ENCODE data around the gene FBXL7. TPM values are rescaled to one million over a fixed set of nuclear protein-coding genes. Genes with fewer than 3 reads are reported as not detected.

Gene FBXL7
- total and polyA plus RNA-seq, 3 experiments from 2014 or later = not detected

DNA sequence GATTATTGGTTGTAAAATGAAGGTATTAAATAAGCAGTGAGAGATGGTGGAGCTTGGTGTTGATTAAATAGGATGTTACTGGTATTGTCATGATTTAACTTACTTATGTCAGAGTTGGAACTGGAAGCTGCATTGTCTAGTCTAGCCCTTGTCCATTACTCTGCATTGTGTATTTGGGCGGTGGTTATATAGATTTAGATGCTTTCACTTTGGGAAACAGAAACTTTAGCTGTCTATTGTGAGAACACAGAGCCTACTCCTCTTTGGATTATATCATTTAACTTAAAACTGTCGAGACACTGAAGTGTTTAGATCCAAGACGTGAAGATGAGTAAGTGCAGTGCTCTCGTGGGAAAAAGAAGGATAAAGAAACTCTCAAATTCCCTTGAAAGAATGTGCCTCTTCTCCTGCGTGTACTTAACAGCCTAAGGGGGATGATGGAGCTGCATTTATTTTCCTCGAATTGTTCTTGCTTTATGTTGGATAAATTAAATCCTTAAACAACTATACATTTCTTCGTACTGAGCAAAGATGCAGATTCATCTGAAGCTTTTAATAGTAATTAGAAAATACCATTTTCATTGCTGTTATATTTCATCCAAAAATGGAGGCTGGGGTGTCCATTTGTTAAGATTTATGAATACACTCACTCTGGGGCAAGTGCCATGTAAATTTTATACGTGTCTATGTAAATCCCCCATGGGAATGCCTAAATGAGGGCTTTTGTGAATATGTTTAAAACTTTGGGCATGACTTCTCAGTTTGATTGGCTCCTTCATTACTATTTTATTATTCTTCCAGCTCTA lies 21.6 kb downstream of the FBXL7 start:
- DNase-seq = no peak
- H3K36me3 ChIP-seq (ENCODE audit: insufficient read depth, low read length) = no peaks in the 10 kb centered on the region
- no peak overlapping the region for H3K4me3 Mint-ChIP-seq
- peaks cover 3 to 15% (median 6%) of the 10 kb centered on the region in 5 donors for H3K9me3 Mint-ChIP-seq
- H3K4me1 ChIP-seq (ENCODE audit: insufficient read depth, low read length) = no peaks in the 10 kb centered on the region
- ChIA-PET CTCF (no interaction called here), POLR2A (no interaction called here)
- no peaks in the 10 kb centered on the region for H3K4me1 Mint-ChIP-seq
- no peak overlapping the region for H3K27ac Mint-ChIP-seq
- H3K27ac ChIP-seq (ENCODE audit: low read depth, low read length) = no peak overlapping the region
- H3K9me3 ChIP-seq (ENCODE audit: low read length) = no peaks in the 10 kb centered on the region
- no peaks in the 10 kb centered on the region for H3K27me3 Mint-ChIP-seq
- H3K4me3 ChIP-seq (ENCODE audit: low read length) = no peak overlapping the region
- H3K27me3 ChIP-seq (ENCODE audit: insufficient read depth, low read length, poor library complexity, severe bottlenecking) = no peaks in the 10 kb centered on the region
- H3K36me3 Mint-ChIP-seq = no peaks in the 10 kb centered on the region

DNA sequence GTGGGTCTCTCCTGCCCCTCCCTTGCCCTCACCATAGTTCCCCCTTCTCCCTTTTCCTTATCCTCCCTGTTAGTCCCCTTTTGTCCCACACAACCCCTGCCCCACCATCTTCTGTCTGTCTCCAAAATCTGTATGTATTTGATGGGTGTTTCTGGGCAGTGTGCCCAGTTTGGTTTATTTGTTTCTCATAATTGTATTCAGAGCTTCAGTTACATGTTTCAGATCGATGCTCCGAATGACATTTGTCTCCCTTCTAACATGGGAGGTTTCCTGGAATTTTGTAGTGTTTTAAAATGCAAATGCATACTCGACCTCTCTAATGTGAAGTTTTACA lies 22.2 kb downstream of the FBXL7 start:
- no peak for DNase-seq
- H3K27me3 Mint-ChIP-seq = no peaks in the 10 kb centered on the region
- no peaks in the 10 kb centered on the region for H3K4me1 ChIP-seq (ENCODE audit: insufficient read depth, low read length)
- H3K27me3 ChIP-seq (ENCODE audit: insufficient read depth, low read length, poor library complexity, severe bottlenecking) = no peaks in the 10 kb centered on the region
- no peak overlapping the region for H3K27ac ChIP-seq (ENCODE audit: low read depth, low read length)
- H3K36me3 Mint-ChIP-seq = no peaks in the 10 kb centered on the region
- ChIA-PET POLR2A (no interaction called here), CTCF (no interaction called here)
- H3K4me3 Mint-ChIP-seq = no peak overlapping the region
- no peaks in the 10 kb centered on the region for H3K36me3 ChIP-seq (ENCODE audit: insufficient read depth, low read length)
- no peak overlapping the region for H3K4me3 ChIP-seq (ENCODE audit: low read length)
- peaks cover 3 to 15% (median 6%) of the 10 kb centered on the region in 5 donors for H3K9me3 Mint-ChIP-seq
- no peaks in the 10 kb centered on the region for H3K9me3 ChIP-seq (ENCODE audit: low read length)
- H3K27ac Mint-ChIP-seq = no peak overlapping the region
- no peaks in the 10 kb centered on the region for H3K4me1 Mint-ChIP-seq

DNA sequence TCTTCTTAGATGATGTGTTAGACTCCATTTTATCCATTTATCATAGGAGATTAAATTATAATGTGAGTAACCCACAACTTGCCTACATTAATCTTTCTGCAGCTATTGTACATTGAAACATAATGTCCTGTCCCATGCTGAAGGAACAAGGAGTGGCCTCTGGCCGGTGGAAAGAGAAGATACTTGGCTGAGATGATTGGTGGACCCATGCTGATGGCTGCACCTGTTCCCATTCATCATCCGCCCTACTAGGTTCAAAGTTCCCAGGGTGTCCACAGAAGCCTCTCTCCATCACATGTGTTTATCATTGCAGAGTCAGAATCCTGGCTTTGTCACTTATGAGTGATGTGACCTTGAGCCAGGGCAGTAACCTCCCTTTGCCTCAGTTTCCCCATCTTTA lies 24.7 kb downstream of the FBXL7 start:
- Histone ChIP-seq H3K9me3 (ENCODE audit: low read length) (no peaks in the 10 kb centered on the region), H3K4me3 (ENCODE audit: low read length) (no peak overlapping the region), H3K27me3 (ENCODE audit: insufficient read depth, low read length, poor library complexity, severe bottlenecking) (no peaks in the 10 kb centered on the region), H3K4me1 (ENCODE audit: insufficient read depth, low read length) (no peaks in the 10 kb centered on the region), H3K27ac (ENCODE audit: low read depth, low read length) (no peak overlapping the region), H3K36me3 (ENCODE audit: insufficient read depth, low read length) (no peaks in the 10 kb centered on the region)
- no peak overlapping the region for H3K4me3 Mint-ChIP-seq
- no peak for DNase-seq
- no peaks in the 10 kb centered on the region for H3K27me3 Mint-ChIP-seq
- no peak overlapping the region for H3K27ac Mint-ChIP-seq
- POLR2A ChIA-PET = no interaction called here
- no peaks in the 10 kb centered on the region for H3K4me1 Mint-ChIP-seq
- H3K9me3 Mint-ChIP-seq = peaks cover 0 to 6% (median 2%) of the 10 kb centered on the region in 5 donors
- CTCF ChIA-PET = no interaction called here
- no peaks in the 10 kb centered on the region for H3K36me3 Mint-ChIP-seq

DNA sequence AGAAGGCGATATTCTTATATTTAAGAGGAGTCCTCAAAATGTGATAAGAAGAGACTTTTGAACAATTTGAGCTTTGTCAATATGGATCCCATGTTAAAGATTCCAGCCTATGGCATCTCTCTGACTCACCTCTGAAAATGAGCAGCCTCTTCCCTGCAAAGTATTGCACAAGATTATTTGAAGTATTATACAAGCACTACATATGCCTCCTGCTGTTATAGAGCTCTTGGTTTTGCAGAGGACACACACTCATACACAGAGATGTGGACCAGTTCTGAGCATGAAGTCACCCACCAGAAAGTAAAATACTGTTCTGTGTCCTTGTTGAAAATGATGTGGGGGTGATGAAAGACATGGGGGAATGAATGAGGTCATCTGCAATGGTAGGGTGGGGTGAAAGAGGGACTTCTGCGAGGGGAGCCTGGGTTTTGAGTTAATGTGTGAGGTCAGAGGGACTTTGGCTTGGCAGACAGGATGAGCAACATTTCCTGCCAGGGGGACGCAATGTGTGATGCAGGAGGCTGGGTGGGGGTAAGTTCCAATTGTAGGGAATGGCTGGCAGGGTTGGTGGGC lies 25.8 kb downstream of the FBXL7 start:
- ChIA-PET CTCF (no interaction called here), POLR2A (no interaction called here)
- Histone ChIP-seq H3K27me3 (ENCODE audit: insufficient read depth, low read length, poor library complexity, severe bottlenecking) (no peaks in the 10 kb centered on the region), H3K4me1 (ENCODE audit: insufficient read depth, low read length) (no peaks in the 10 kb centered on the region), H3K9me3 (ENCODE audit: low read length) (no peaks in the 10 kb centered on the region), H3K4me3 (ENCODE audit: low read length) (no peak overlapping the region), H3K36me3 (ENCODE audit: insufficient read depth, low read length) (no peaks in the 10 kb centered on the region), H3K27ac (ENCODE audit: low read depth, low read length) (no peak overlapping the region)
- Mint-ChIP-seq H3K4me1 (no peaks in the 10 kb centered on the region), H3K36me3 (no peaks in the 10 kb centered on the region), H3K27ac (no peak overlapping the region), H3K27me3 (no peaks in the 10 kb centered on the region), H3K9me3 (peaks cover 0 to 5% (median 0%) of the 10 kb centered on the region in 5 donors), H3K4me3 (no peak overlapping the region)
- no peak for DNase-seq

DNA sequence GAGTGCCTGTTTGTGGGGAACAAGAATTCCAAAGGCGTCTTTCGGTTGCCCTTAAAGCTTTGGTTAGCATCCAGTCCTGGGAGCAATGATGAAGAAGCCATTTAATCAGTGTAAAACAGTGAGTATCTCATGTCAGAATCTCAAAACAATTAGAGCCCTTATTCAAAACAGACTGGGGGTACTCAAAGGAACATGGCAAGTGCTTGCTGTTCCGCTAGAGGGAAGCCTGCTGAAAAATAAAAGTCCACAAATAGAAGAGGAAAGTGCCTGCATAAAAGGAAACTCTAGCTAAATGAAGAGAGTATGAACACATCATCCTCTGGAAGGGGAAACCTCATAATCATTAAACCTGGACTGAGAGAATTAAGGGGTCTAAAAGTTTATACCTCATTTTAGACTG lies 26.4 kb downstream of the FBXL7 start:
- Mint-ChIP-seq H3K9me3 (peaks cover 0 to 4% (median 0%) of the 10 kb centered on the region in 5 donors), H3K27me3 (no peaks in the 10 kb centered on the region), H3K36me3 (no peaks in the 10 kb centered on the region), H3K4me1 (no peaks in the 10 kb centered on the region), H3K27ac (no peak overlapping the region), H3K4me3 (no peak overlapping the region)
- CTCF ChIA-PET = no interaction called here
- no peaks in the 10 kb centered on the region for H3K4me1 ChIP-seq (ENCODE audit: insufficient read depth, low read length)
- H3K4me3 ChIP-seq (ENCODE audit: low read length) = no peak overlapping the region
- no peaks in the 10 kb centered on the region for H3K36me3 ChIP-seq (ENCODE audit: insufficient read depth, low read length)
- H3K9me3 ChIP-seq (ENCODE audit: low read length) = no peaks in the 10 kb centered on the region
- no peaks in the 10 kb centered on the region for H3K27me3 ChIP-seq (ENCODE audit: insufficient read depth, low read length, poor library complexity, severe bottlenecking)
- H3K27ac ChIP-seq (ENCODE audit: low read depth, low read length) = no peak overlapping the region
- no peak for DNase-seq
- POLR2A ChIA-PET = no interaction called here

DNA sequence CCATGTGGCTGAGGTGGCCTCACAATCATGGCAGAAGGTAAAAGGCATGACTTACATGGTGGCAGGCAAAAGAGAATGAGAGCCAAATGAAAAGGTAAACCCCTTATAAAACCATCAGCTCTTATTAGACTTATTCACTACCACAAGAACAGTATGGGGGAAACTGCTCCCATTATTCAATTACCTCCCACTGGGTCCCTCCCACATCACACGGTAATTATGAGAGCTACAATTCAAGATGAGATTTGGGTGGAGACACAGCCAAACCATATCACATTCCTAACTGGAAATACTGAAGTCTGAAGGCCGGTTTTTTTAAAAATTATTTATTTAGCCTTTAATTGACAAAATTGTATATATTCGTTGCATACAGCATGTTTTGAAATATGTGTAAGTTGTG lies 28.5 kb downstream of the FBXL7 start:
- no peaks in the 10 kb centered on the region for H3K27me3 Mint-ChIP-seq
- ChIA-PET POLR2A (no interaction called here), CTCF (no interaction called here)
- H3K9me3 Mint-ChIP-seq = peaks cover 0 to 11% (median 5%) of the 10 kb centered on the region in 5 donors
- no peaks in the 10 kb centered on the region for H3K36me3 Mint-ChIP-seq
- Histone ChIP-seq H3K36me3 (ENCODE audit: insufficient read depth, low read length) (no peaks in the 10 kb centered on the region), H3K27ac (ENCODE audit: low read depth, low read length) (no peak overlapping the region), H3K4me1 (ENCODE audit: insufficient read depth, low read length) (no peaks in the 10 kb centered on the region), H3K4me3 (ENCODE audit: low read length) (no peak overlapping the region), H3K27me3 (ENCODE audit: insufficient read depth, low read length, poor library complexity, severe bottlenecking) (no peaks in the 10 kb centered on the region), H3K9me3 (ENCODE audit: low read length) (no peaks in the 10 kb centered on the region)
- H3K4me3 Mint-ChIP-seq = no peak overlapping the region
- no peak for DNase-seq
- H3K27ac Mint-ChIP-seq = no peak overlapping the region
- no peaks in the 10 kb centered on the region for H3K4me1 Mint-ChIP-seq

DNA sequence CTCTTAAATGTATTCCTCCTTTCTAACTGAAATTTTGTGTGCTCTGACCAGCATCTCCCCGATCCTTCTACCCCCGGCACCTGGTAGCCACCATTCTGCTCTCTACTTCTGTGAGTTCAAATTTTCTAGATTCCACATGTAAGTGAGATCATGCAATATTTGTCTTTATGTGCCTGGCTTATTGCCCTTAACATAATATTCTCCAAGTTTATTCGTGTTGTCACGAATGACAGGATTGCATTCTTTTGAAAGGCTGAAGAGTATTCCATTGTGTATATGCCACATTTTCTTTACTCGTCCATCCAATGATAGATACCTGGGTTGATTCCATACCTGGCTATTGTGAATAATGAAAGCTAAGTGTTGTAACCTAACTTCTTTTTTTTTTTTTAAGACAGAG lies 29.0 kb downstream of the FBXL7 start:
- Mint-ChIP-seq H3K9me3 (peaks cover 0 to 12% (median 5%) of the 10 kb centered on the region in 5 donors), H3K27ac (no peak overlapping the region), H3K27me3 (no peaks in the 10 kb centered on the region), H3K4me1 (no peaks in the 10 kb centered on the region), H3K4me3 (no peak overlapping the region), H3K36me3 (no peaks in the 10 kb centered on the region)
- Histone ChIP-seq H3K4me3 (ENCODE audit: low read length) (no peak overlapping the region), H3K27me3 (ENCODE audit: insufficient read depth, low read length, poor library complexity, severe bottlenecking) (no peaks in the 10 kb centered on the region), H3K9me3 (ENCODE audit: low read length) (no peaks in the 10 kb centered on the region), H3K4me1 (ENCODE audit: insufficient read depth, low read length) (no peaks in the 10 kb centered on the region), H3K36me3 (ENCODE audit: insufficient read depth, low read length) (no peaks in the 10 kb centered on the region), H3K27ac (ENCODE audit: low read depth, low read length) (no peak overlapping the region)
- ChIA-PET POLR2A (no interaction called here), CTCF (no interaction called here)
- no peak for DNase-seq

DNA sequence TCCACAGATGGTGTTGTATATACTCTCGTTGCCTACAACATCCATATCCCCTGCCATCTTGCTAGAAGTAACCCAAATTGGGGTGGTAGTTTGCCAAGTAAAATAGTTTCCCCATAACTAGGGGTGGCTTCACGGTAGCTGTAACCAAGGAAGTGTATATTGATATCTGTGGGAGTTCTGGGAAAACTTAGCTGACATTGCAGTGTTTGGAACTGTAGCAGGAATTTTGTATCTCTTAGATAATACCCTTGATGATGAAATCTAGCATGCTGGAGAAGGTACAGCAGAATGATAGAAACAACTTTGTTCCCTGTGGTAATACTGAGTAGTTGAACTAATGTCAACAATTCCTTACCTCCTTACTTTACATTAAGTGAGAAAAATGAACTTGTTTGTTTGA lies 29.8 kb downstream of the FBXL7 start:
- Histone ChIP-seq H3K4me3 (ENCODE audit: low read length) (no peak overlapping the region), H3K4me1 (ENCODE audit: insufficient read depth, low read length) (no peaks in the 10 kb centered on the region), H3K27me3 (ENCODE audit: insufficient read depth, low read length, poor library complexity, severe bottlenecking) (no peaks in the 10 kb centered on the region), H3K9me3 (ENCODE audit: low read length) (no peaks in the 10 kb centered on the region), H3K27ac (ENCODE audit: low read depth, low read length) (no peak overlapping the region), H3K36me3 (ENCODE audit: insufficient read depth, low read length) (no peaks in the 10 kb centered on the region)
- H3K9me3 Mint-ChIP-seq = peaks cover 2 to 12% (median 5%) of the 10 kb centered on the region in 5 donors
- no peaks in the 10 kb centered on the region for H3K4me1 Mint-ChIP-seq
- H3K27me3 Mint-ChIP-seq = no peaks in the 10 kb centered on the region
- ChIA-PET CTCF (no interaction called here), POLR2A (no interaction called here)
- H3K27ac Mint-ChIP-seq = no peak overlapping the region
- H3K36me3 Mint-ChIP-seq = no peaks in the 10 kb centered on the region
- no peak overlapping the region for H3K4me3 Mint-ChIP-seq
- no peak for DNase-seq
